ENCODE results near the gene R3HDM4.

R3HDM4 gene

GRCh38 chr19:876780-877314 lies 36.2 kb downstream of the R3HDM4 start:
- no peak overlapping the region for H3K4me3 ChIP-seq (ENCODE audit: low read depth, low read length)
- TF ChIP-seq CTCF (IDR thresholded peaks at IDR 0.05; ENCODE audit: control insufficient read depth, extremely low read depth, insufficient read depth): no peak
- no peak for DNase-seq (ENCODE audit: low read depth)

GRCh38 chr19:876089-876488 lies 36.9 kb downstream of the R3HDM4 start:
- H3K4me3 ChIP-seq (ENCODE audit: low read depth, low read length): no peak overlapping the region
- no peak for DNase-seq (ENCODE audit: low read depth)
- no peak for TF ChIP-seq CTCF (IDR thresholded peaks at IDR 0.05; ENCODE audit: control insufficient read depth, extremely low read depth, insufficient read depth)

- H3K4me3 ChIP-seq (ENCODE audit: low read depth, low read length): no peak overlapping the region
- no peak for DNase-seq (ENCODE audit: low read depth)
- TF ChIP-seq CTCF (IDR thresholded peaks at IDR 0.05; ENCODE audit: control insufficient read depth, extremely low read depth, insufficient read depth): no peak
Measured at GRCh38 chr19:875265-875879, 37.6 kb downstream of the R3HDM4 start.

GRCh38 chr19:873561-874041 lies 39.4 kb downstream of the R3HDM4 start:
- DNase-seq (ENCODE audit: low read depth): no peak
- no peak for TF ChIP-seq CTCF (IDR thresholded peaks at IDR 0.05; ENCODE audit: control insufficient read depth, extremely low read depth, insufficient read depth)
- no peak overlapping the region for H3K4me3 ChIP-seq (ENCODE audit: low read depth, low read length)

GRCh38 chr19:873084-873483 lies 39.9 kb downstream of the R3HDM4 start:
- DNase-seq (ENCODE audit: low read depth): peak; percentile 33
- H3K4me3 ChIP-seq (ENCODE audit: low read depth, low read length): no peak overlapping the region
- no peak for TF ChIP-seq CTCF (IDR thresholded peaks at IDR 0.05; ENCODE audit: control insufficient read depth, extremely low read depth, insufficient read depth)

GRCh38 chr19:872266-872951 lies 40.6 kb downstream of the R3HDM4 start:
- H3K4me3 ChIP-seq (ENCODE audit: low read depth, low read length): no peak overlapping the region
- peak; percentile 68 for DNase-seq (ENCODE audit: low read depth)
- TF ChIP-seq CTCF (IDR thresholded peaks at IDR 0.05; ENCODE audit: control insufficient read depth, extremely low read depth, insufficient read depth): no peak
